WTC11 (cell line): ENCODE measurements around the gene TBX3.

Experiments used
- SMAD3 ChIP-seq: sonication (generic); formaldehyde crosslinking; IDR thresholded peaks from 2 replicates; pipeline ENCODE4 v1.8.0; 2022; ENCODE audit warnings: missing genetic modification reagents, mild to moderate bottlenecking, borderline replicate concordance
- TF ChIP-seq, protein P1 (sequence below): sonication (generic); formaldehyde crosslinking; IDR thresholded peaks from 2 replicates; pipeline ENCODE4 v1.8.1; 2022; ENCODE audit warnings: low read depth, mild to moderate bottlenecking, moderate library complexity, missing genetic modification reagents, borderline replicate concordance
- TF ChIP-seq, protein P2 (sequence below): fragments of 250-450 bp; sonication (Bioruptor Pico); conservative IDR thresholded peaks from 2 replicates; pipeline ENCODE4 v1.9.0; 2021; ENCODE audit warnings: mild to moderate bottlenecking

DNA sequence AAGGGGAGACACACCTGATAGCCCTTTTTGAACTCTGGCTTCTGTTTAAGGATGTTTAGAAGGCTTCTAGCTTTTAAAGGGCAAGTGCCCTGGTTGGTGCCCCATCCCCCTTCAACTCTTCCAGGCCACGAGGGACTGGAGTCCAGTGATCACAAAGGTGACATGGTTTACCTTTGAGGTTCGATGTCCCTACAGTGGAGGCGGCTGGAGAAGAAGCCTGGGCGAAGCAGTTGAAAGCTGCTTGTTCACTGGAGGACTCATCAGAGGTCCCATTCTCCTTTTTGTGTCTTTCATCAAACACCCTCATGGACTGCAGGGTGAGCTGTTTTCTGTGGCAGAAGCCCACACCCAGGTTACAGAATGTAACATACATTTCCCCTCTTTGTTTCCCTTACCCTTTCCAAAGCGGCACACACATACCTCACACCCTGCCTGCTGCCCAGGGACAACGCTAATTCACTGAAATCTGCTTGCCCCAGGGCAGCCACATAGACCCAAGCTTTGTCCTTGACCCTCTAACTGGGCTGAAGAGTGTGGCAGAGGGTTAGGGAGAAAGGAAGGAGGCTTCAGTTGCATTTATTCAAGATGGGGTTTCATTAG lies 7.7 kb downstream of the TBX3 start:
- TF ChIP-seq, protein P1, sequence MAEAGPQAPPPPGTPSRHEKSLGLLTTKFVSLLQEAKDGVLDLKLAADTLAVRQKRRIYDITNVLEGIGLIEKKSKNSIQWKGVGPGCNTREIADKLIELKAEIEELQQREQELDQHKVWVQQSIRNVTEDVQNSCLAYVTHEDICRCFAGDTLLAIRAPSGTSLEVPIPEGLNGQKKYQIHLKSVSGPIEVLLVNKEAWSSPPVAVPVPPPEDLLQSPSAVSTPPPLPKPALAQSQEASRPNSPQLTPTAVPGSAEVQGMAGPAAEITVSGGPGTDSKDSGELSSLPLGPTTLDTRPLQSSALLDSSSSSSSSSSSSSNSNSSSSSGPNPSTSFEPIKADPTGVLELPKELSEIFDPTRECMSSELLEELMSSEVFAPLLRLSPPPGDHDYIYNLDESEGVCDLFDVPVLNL, result no peak
- no peak for TF ChIP-seq SMAD3 (CRISPR knock-in tag)
- TF ChIP-seq, protein P2, sequence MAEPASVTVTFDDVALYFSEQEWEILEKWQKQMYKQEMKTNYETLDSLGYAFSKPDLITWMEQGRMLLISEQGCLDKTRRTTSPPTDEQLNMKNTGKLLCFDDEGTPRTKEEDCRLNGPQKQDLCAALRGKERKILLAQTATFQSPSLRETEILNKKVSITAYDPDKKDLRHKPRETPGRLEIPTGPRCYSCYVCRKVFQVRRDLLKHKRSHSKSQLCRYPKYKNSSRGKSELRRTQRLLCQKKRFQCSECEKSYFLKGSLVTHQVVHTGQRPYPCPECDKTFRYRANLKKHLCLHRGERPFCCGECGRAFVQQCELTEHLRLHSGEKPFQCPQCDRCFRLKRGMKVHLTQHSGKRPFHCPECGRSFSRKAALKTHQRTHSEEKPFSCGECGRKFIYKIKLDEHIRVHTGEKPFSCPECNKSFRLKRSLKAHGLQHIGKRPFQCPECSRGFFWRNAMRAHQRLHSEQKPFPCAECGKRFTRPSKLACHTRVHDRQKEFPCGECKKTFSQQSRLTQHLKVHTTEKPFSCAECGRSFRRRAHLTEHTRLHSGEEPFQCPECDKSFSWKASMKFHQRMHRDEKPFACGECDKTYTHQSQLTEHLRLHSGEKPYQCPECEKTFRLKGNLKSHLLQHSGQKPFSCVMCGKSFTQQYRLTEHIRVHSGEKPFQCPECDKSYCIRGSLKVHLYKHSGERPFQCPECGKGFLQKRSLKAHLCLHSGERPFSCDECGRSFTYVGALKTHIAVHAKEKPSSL (CRISPR knock-in tag), result no peak
